Thyroid gland (tissue), 4 donors: ENCODE results near the gene TMTC4. TPM values are rescaled to one million over a fixed set of nuclear protein-coding genes. Genes with fewer than 3 reads are reported as not detected.
A peak's percentile ranks its signal among the peaks of the same experiment; 100 is the strongest.
"Not testable (repeated sequence)": the region's sequence is repeated elsewhere in the genome, so short reads cannot be mapped to it uniquely, and the experiment has no call there.

Experiments
- DNase-seq, 2 donors: peaks; one replicate each; pipeline ENCODE4 v3.0.0-alpha.2; 2019
- H3K27ac ChIP-seq, 3 donors: fragments of 200-600 bp; sonication (generic); 1 replicate in 2 of 3; 2 replicates in 1 of 3; pipeline ENCODE4 v1.5.1; 2016 to 2019; ENCODE audit warnings: mild to moderate bottlenecking in 1 of 3, moderate library complexity in 1 of 3
- H3K27me3 ChIP-seq: fragments of 200-600 bp; sonication (generic); one replicate; pipeline ENCODE4 v1.5.1; 2019
- H3K36me3 ChIP-seq, 2 donors: fragments of 200-600 bp; sonication (generic); one replicate each; pipeline ENCODE4 v1.5.1; 2016 to 2019
- H3K4me1 ChIP-seq, 2 donors: fragments of 200-600 bp; sonication (generic); one replicate each; pipeline ENCODE4 v1.5.1; 2017 to 2019
- H3K4me3 ChIP-seq, 3 donors: fragments of 200-600 bp; sonication (generic); replicated peaks in 1 of 3; 1 replicate in 2 of 3; 2 replicates in 1 of 3; pipeline ENCODE4 v1.5.1; 2016; ENCODE audit warnings: mild to moderate bottlenecking in 1 of 3
- H3K9me3 ChIP-seq: fragments of 200-600 bp; sonication (generic); one replicate; pipeline ENCODE4 v1.5.1; 2017
- CTCF ChIP-seq, 6 experiments: fragments of 200-600 bp in 3 of 6; fragments of 450-650 bp in 3 of 6; sonication (generic) in 3 of 6; IDR thresholded peaks; one replicate each; pipeline ENCODE4 v1.5.1; 2016 to 2019; ENCODE audit warnings: antibody characterized with exemption in 6 of 6, mild to moderate bottlenecking in 2 of 6, inconsistent platforms in 1 of 6, moderate library complexity in 1 of 6
- POLR2A ChIP-seq, 2 donors: fragments of 450-650 bp; IDR thresholded peaks; one replicate each; pipeline ENCODE4 v1.6.1; 2017; ENCODE audit warnings: antibody characterized with exemption in 2 of 2, mild to moderate bottlenecking in 2 of 2, moderate library complexity in 1 of 2
- WGBS, 2 donors: methylation state at CpG; one replicate each; pipeline ENCODE4 v1.1.5; 2017; 5-methylcytosine and 5-hydroxymethylcytosine counted together
- intact Hi-C: fragments of 100-400 bp; cut with DNase I; formaldehyde crosslinking; loops from one replicate; pipeline ENCODE4 v1.15.1; 2023
- total RNA-seq, 4 donors: library from RNA; depleted of rRNA; stranded (reverse); fragments of >200 nt; gene quantifications; one replicate each; pipeline ENCODE4 v1.2.3, GENCODE V29; 2016

Gene TMTC4
- total RNA-seq, 4 donors from 2014 or later = 15.1 to 21.3 (median 18.4) TPM

- Histone ChIP-seq H3K9me3 (no peaks in the 10 kb centered on the region), H3K36me3 (no peaks in the 10 kb centered on the region), H3K27me3 (no peaks in the 10 kb centered on the region), H3K27ac (no peak overlapping the region), H3K4me1 (no peaks in the 10 kb centered on the region), H3K4me3 (no peak overlapping the region)
- DNase-seq = no peak
- WGBS, 2 donors = 69 to 78% methylated on average over 1 of the region's 1 CpG
- TF ChIP-seq POLR2A (IDR thresholded peaks at IDR 0.05) (no peak), CTCF (IDR thresholded peaks at IDR 0.05) (no peak)
- intact Hi-C loops = no loop called here
These were observed 14.6 kb upstream of the TMTC4 start for GRCh38 chr13:100689191-100689590.

- Histone ChIP-seq H3K4me3 (no peak overlapping the region), H3K27me3 (no peaks in the 10 kb centered on the region), H3K36me3 (no peaks in the 10 kb centered on the region), H3K9me3 (no peaks in the 10 kb centered on the region), H3K4me1 (no peaks in the 10 kb centered on the region), H3K27ac (no peak overlapping the region)
- TF ChIP-seq CTCF (IDR thresholded peaks at IDR 0.05) (no peak), POLR2A (IDR thresholded peaks at IDR 0.05) (no peak)
- intact Hi-C loops = no loop called here
- 83 to 86% methylated on average over 3 of the region's 3 CpGs for WGBS, 2 donors
- no peak for DNase-seq
These were observed 5.5 kb upstream of the TMTC4 start for GRCh38 chr13:100680131-100680530.

- DNase-seq, intact Hi-C loops: not testable (repeated sequence)
These were observed 2.5 kb upstream of the TMTC4 start for GRCh38 chr13:100677128-100677527.

GRCh38 chr13:100675661-100676129 lies 1.1 kb upstream of the TMTC4 start:
- Histone ChIP-seq H3K9me3 (no peaks in the 10 kb centered on the region), H3K27ac (no peak overlapping the region), H3K27me3 (no peaks in the 10 kb centered on the region), H3K4me3 (peak overlapping the region in 2 of 3 donors; percentile 42 to 67), H3K36me3 (no peaks in the 10 kb centered on the region), H3K4me1 (peaks cover 7% of the 10 kb centered on the region in 2 donors)
- TF ChIP-seq POLR2A (IDR thresholded peaks at IDR 0.05) (no peak), CTCF (IDR thresholded peaks at IDR 0.05) (no peak)
- WGBS, 2 donors = 11 to 15% methylated on average over 15 of the region's 15 CpGs
- intact Hi-C loops = no loop called here
- no peak for DNase-seq

More at GRCh38 chr13:100677128-100677527, 2.5 kb upstream of the TMTC4 start:
- H3K4me3 ChIP-seq, H3K4me1 ChIP-seq, H3K36me3 ChIP-seq, H3K9me3 ChIP-seq, H3K27me3 ChIP-seq, H3K27ac ChIP-seq: not testable (repeated sequence)
- WGBS, 2 donors = 95 to 97% methylated on average over 5 of the region's 5 CpGs

- H3K36me3 ChIP-seq = no peaks in the 10 kb centered on the region
- TF ChIP-seq POLR2A (IDR thresholded peaks at IDR 0.05) (peak in 1 of 2 donors; percentile 78), CTCF (IDR thresholded peaks at IDR 0.05) (peak in 2 of 6 experiments; percentile 27 to 29)
- WGBS, 2 donors = 0 to 1% methylated on average over 14 to 24 of the region's 67 CpGs
- no peaks in the 10 kb centered on the region for H3K9me3 ChIP-seq
- H3K27me3 ChIP-seq = no peaks in the 10 kb centered on the region
- peak overlapping the region; percentile 42 to 73 (median 61) for H3K27ac ChIP-seq
- intact Hi-C loops = no loop called here
- peak; percentile 99 to 100 for DNase-seq
- H3K4me3 ChIP-seq = peak overlapping the region; percentile 51 to 70 (median 67)
- peaks cover 7% of the 10 kb centered on the region in 2 donors for H3K4me1 ChIP-seq
These were observed 471 bp upstream of the TMTC4 start for GRCh38 chr13:100674872-100675660.
